Subcutaneous abdominal adipose tissue (tissue), 5 donors: ENCODE measurements around the gene SLC10A1.

ENCODE experiments used
- H3K27ac ChIP-seq: one replicate; pipeline ENCODE4 v1.7.0; 2013; ENCODE audit warnings: low read depth, mild to moderate bottlenecking, inconsistent platforms, low read length, moderate library complexity
- H3K27me3 ChIP-seq, 5 donors: one replicate each; pipeline ENCODE4 v1.7.0; 2013; ENCODE audit warnings: low read length in 5 of 5, inconsistent platforms in 1 of 5; ENCODE audit not compliant: control insufficient read depth in 5 of 5, insufficient read depth in 4 of 5
- H3K36me3 ChIP-seq, 5 donors: one replicate each; pipeline ENCODE4 v1.7.0; 2013; ENCODE audit warnings: low read length in 5 of 5; ENCODE audit not compliant: control insufficient read depth in 5 of 5, insufficient read depth in 5 of 5
- H3K4me1 ChIP-seq, 5 donors: one replicate each; pipeline ENCODE4 v1.7.0; 2013; ENCODE audit warnings: low read length in 5 of 5, mild to moderate bottlenecking in 3 of 5, moderate library complexity in 1 of 5; ENCODE audit not compliant: control insufficient read depth in 5 of 5, insufficient read depth in 5 of 5
- H3K4me3 ChIP-seq, 5 donors: one replicate each; pipeline ENCODE4 v1.7.0; 2013; ENCODE audit warnings: low read length in 5 of 5, low read depth in 1 of 5
- H3K9ac ChIP-seq, 5 donors: one replicate each; pipeline ENCODE4 v1.7.0; 2013; ENCODE audit warnings: low read length in 5 of 5, mild to moderate bottlenecking in 4 of 5, moderate library complexity in 3 of 5
- H3K9me3 ChIP-seq, 5 donors: one replicate each; pipeline ENCODE4 v1.7.0; 2013; ENCODE audit warnings: low read length in 5 of 5; ENCODE audit not compliant: control insufficient read depth in 5 of 5
- donor health status: healthy.
- donor health status: healthy.
- donor health status: healthy.
- donor health status: healthy.
- donor health status: healthy.

The SLC10A1 gene

DNA sequence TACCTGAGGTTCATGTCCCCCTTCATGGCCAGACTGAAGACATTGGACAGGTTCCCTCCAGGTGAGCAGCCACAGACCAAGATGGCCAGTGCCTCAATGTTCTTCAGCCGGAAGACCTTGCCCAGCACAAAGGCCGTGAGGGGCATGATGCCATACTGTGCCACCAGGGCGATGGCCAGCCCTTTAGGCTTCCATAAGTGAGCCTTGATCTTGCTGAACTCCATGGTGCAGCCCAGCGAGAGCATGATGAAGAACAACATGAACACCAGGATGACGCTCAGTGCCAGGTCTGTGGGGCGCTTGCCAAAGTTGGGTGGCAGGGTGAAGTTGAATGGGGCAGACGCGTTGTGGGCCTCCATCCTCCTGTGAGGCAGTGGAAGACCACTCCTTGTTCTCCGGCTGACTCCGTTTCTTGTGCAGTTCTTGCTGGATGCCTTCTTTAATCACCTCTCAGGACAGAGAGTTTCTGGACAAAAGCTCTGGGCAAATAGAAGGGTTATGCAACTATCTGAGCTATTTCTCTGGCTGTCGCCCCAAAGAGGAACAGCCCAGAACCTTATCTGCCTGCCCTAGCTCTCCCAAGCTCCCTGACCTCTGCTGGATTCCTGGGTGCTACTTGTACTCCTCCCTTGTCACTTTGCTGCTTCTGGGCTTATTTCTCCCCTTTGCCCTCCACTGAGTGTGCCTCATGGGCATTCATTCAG lies at the start of gene SLC10A1:
SLC10A1 (minus strand) TSS at position 445 of the 704 bp plus-strand sequence; CDS start at position 359, 86 bp downstream.
- Histone ChIP-seq H3K9me3 (peaks cover 0 to 3% (median 0%) of the 10 kb centered on the region in 5 donors), H3K27me3 (no peaks in the 10 kb centered on the region), H3K4me1 (peaks cover 0 to 6% (median 0%) of the 10 kb centered on the region in 5 donors), H3K27ac (no peak within 1 kb of the TSS), H3K4me3 (no peak within 1 kb of the TSS), H3K9ac (no peak within 1 kb of the TSS), H3K36me3 (no peaks in the 10 kb centered on the region)

GRCh38 chr14:69845787-69846186 lies 48.7 kb upstream of the SLC10A1 start:
- Histone ChIP-seq H3K36me3 (no peaks in the 10 kb centered on the region), H3K27ac (no peak overlapping the region), H3K4me3 (no peak overlapping the region), H3K4me1 (peaks cover 0 to 2% (median 0%) of the 10 kb centered on the region in 5 donors), H3K27me3 (peaks cover 10 to 21% (median 11%) of the 10 kb centered on the region in 5 donors), H3K9ac (no peak overlapping the region), H3K9me3 (no peaks in the 10 kb centered on the region)

DNA sequence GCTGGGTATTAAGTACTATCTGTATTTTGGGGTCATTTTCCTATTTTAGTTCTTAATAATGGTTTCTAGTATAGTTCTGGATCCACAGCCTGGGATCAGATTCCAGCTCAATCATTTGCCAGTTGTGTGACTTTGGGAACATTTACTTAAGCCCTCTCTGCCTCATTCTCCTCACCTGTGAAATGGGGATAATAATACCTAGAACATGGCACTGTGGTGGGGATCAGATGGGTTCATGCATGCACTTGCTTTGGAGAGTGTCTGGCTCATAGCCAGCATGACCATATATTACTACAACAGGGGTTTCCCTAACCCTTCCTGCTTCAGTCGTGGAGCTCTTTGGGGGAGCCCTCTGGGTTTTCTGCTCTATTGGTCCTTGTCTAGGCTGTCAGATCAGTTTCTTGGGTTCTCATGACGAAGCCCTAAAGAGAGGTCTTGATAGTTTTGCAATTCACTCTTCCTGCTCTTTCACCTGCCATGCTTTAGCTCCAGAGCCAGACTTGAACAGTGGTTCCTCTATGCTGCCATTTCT lies 48.1 kb upstream of the SLC10A1 start:
- no peaks in the 10 kb centered on the region for H3K36me3 ChIP-seq
- no peak overlapping the region for H3K9ac ChIP-seq
- peaks cover 10 to 21% (median 11%) of the 10 kb centered on the region in 5 donors for H3K27me3 ChIP-seq
- no peak overlapping the region for H3K4me3 ChIP-seq
- H3K9me3 ChIP-seq = no peaks in the 10 kb centered on the region
- no peak overlapping the region for H3K27ac ChIP-seq
- peaks cover 0 to 2% (median 0%) of the 10 kb centered on the region in 5 donors for H3K4me1 ChIP-seq

DNA sequence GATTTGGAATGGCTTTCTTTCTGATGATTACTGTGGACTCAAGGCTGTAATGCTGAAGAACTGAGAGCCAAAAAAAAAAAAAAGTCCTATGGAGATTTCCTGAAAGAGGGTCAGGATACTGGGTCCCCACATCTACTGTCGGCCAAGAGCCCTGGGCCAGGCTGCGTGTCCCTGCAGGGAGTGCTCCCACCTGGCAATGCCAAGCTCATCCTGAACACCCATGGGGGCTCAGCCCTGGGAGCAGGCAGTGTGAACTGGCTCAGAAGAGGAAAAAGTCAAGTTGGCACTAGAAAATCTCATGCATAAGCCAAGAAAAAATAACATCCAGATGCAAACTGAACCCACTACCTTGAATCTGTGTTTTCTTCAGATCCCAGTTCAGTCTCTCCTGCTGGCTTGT lies 47.1 kb upstream of the SLC10A1 start:
- Histone ChIP-seq H3K9ac (no peak overlapping the region), H3K27ac (no peak overlapping the region), H3K9me3 (no peaks in the 10 kb centered on the region), H3K36me3 (no peaks in the 10 kb centered on the region), H3K4me3 (no peak overlapping the region), H3K27me3 (peaks cover 9 to 18% (median 10%) of the 10 kb centered on the region in 5 donors), H3K4me1 (peaks cover 0 to 2% (median 0%) of the 10 kb centered on the region in 5 donors)

DNA sequence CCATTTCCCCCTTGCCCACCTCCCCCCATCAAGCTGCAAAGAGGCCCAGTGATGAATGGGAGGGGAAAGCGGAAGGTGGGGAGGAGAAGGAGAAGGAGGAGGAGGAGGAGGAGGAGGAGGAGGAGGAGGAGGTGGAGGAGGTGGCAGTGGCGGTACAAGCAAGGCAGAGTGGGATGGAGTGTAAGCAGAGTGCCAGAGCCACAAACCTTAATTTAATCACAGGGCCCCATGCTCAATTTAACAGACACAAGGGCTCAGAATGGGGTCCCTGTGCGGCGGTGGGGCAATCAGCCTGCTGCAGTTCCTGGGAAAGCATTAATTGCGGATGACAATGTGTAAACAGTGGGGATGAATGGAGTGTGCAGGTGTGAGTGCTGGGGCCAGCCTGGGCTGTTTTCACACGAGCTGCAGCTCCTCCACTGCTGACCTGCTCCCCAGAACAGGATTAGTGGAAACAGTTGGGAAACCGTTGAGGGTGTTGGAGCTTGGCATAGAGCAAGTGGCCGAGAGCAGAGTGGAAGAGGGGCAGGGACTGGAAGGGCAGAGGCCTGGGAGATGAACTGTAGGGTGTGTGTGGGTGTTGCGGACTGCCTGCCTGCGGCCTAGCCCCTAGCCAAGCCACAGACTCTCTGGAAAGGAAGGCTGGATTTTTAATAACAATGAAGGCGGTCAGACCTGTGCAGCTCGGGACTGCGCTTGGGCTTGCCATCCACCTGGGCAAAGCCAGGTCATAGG lies 45.8 kb upstream of the SLC10A1 start:
- Histone ChIP-seq H3K9ac (no peak overlapping the region), H3K4me3 (no peak overlapping the region), H3K9me3 (no peaks in the 10 kb centered on the region), H3K27ac (no peak overlapping the region), H3K36me3 (no peaks in the 10 kb centered on the region), H3K27me3 (peaks cover 4 to 14% (median 5%) of the 10 kb centered on the region in 5 donors), H3K4me1 (no peaks in the 10 kb centered on the region)

DNA sequence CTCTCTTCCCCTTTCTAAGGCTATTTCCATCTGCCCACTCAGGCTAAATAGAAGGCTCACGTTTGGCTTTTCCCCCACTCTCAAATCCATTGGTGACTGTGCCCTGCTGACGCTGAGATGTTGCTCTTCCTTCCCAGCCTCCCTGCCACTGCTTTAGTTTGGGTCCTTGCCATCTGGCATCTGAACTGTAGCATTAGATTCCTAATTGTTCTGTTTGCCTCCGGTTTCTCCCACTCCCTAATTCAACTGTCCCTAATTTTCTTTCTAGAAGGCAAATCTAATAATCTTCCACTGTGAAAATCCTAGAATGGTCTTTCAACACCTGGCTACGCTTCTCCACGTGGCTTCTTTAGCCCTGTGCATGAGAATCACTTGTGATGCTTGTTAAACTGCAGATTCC lies 44.6 kb upstream of the SLC10A1 start:
- Histone ChIP-seq H3K36me3 (no peaks in the 10 kb centered on the region), H3K27me3 (peaks cover 4 to 14% (median 5%) of the 10 kb centered on the region in 5 donors), H3K27ac (no peak overlapping the region)

GRCh38 chr14:69839661-69840060 lies 42.6 kb upstream of the SLC10A1 start:
- H3K36me3 ChIP-seq = no peaks in the 10 kb centered on the region
- H3K27ac ChIP-seq = no peak overlapping the region
- no peaks in the 10 kb centered on the region for H3K4me1 ChIP-seq
- peaks cover 2 to 14% (median 5%) of the 10 kb centered on the region in 5 donors for H3K27me3 ChIP-seq
- H3K4me3 ChIP-seq = no peak overlapping the region
- no peaks in the 10 kb centered on the region for H3K9me3 ChIP-seq
- no peak overlapping the region for H3K9ac ChIP-seq

More for the DNA sequence above, 44.6 kb upstream of the SLC10A1 start:
- H3K4me1 ChIP-seq = no peaks in the 10 kb centered on the region
- H3K4me3 ChIP-seq = no peak overlapping the region
- no peak overlapping the region for H3K9ac ChIP-seq
- no peaks in the 10 kb centered on the region for H3K9me3 ChIP-seq

DNA sequence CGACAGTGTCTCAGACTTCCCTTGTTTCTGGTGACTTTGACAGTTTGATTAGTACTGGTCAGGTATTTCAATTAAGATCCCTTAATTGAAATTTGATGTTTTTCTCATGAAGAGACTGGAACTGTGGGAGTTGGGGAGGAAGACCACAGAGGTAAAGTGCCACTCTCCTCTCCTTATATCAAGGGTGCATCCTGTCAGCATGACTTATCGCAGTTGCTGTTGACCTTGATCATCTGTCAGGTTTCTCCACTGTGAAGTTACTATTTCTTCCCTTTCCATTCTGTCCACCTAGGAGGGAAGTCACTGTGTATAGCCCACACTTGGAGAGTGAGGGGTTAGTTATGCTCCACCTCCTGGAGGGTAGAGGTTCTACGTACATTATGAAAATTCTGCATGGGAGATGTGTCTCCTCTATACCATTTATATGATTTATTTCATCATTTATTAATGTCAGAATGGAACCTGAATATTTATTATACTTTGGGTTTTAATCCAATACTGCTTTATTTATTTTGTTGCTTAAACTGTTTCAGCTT lies 41.9 kb upstream of the SLC10A1 start:
- no peaks in the 10 kb centered on the region for H3K36me3 ChIP-seq
- H3K9me3 ChIP-seq = no peaks in the 10 kb centered on the region
- no peak overlapping the region for H3K4me3 ChIP-seq
- no peak overlapping the region for H3K27ac ChIP-seq
- H3K4me1 ChIP-seq = no peaks in the 10 kb centered on the region
- no peak overlapping the region for H3K9ac ChIP-seq
- H3K27me3 ChIP-seq = peaks cover 2 to 14% (median 5%) of the 10 kb centered on the region in 5 donors

DNA sequence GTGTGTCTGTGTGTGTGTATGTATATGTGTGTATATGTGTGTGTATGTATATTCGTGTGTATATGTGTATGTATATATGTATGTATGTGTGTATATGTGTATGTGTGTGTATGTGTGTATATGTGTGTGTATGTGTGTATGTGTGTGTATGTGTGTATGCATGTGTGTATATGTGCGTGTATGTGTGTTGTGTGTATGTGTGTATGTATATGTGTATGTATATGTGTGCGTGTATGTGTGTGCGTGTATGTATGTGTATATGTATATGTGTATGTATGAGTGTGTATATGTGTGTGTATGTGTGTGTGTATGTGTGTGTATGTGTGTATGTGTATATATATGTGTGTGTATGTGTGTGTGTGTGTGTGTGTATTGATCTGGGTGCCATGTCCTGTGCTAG lies 31.8 kb upstream of the SLC10A1 start:
- no peak overlapping the region for H3K4me3 ChIP-seq
- no peak overlapping the region for H3K27ac ChIP-seq
- no peak overlapping the region for H3K9ac ChIP-seq
- H3K36me3 ChIP-seq = no peaks in the 10 kb centered on the region
- H3K9me3 ChIP-seq = peaks cover 0 to 7% (median 5%) of the 10 kb centered on the region in 5 donors
- H3K27me3 ChIP-seq = no peaks in the 10 kb centered on the region
- peaks cover 0 to 8% (median 0%) of the 10 kb centered on the region in 5 donors for H3K4me1 ChIP-seq

DNA sequence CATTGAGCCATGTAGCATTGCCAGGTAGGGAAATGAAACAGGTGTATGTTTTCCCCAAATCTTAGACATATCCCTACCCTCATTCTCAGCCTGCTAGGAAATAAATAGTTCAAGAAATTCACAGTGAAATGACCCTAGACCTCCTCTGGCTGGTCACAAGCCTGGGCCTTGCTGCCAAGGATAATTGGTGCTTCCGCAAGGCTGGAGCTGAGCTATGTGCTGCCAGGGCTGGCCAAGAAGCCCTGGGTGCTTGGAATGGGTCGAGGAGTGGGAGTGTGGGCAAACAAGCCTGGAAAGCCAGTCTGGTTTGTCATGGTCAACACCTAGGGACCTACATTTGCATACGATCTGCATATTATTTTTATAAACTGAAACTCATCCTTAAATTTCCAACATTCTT lies 31.3 kb upstream of the SLC10A1 start:
- H3K36me3 ChIP-seq = no peaks in the 10 kb centered on the region
- H3K27ac ChIP-seq = no peak overlapping the region
- peaks cover 0 to 7% (median 5%) of the 10 kb centered on the region in 5 donors for H3K9me3 ChIP-seq
- peaks cover 0 to 8% (median 0%) of the 10 kb centered on the region in 5 donors for H3K4me1 ChIP-seq
- H3K27me3 ChIP-seq = no peaks in the 10 kb centered on the region
- H3K9ac ChIP-seq = no peak overlapping the region
- no peak overlapping the region for H3K4me3 ChIP-seq
